SKM-1 (cell line): ENCODE data around the gene CD48.
A peak's percentile ranks its signal among the peaks of the same experiment; 100 is the strongest.

Source experiments
- DNase-seq: peaks from one replicate; lab custom pipeline; 2025; ENCODE audit not compliant: unreplicated experiment; lab: John Stamatoyannopoulos, UW

The CD48 gene

GRCh38 chr1:160680399-160680798 is 31.2 kb downstream of the CD48 start:
- DNase-seq, result no peak

DNA sequence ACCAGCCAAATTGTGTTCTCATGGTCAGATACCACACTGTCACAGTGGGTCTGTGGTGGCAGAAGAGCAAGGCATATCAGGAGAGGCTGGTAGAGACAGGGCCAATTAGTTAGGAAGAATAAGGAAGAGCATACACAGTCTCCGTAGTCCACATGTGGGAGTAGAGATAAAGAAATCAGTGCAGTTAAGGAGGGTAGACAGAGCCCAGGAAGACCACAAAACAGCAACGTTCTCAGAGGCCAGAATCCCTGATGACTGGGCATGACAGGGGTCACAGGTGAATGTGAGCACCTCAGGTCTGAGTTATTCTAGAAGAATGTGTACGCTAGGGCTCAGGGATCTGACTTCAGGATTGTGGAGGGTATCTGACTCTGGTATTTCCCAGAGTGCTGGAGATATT is 31.7 kb downstream of the CD48 start:
- no peak for DNase-seq

- no peak for DNase-seq
These were observed 34.6 kb downstream of the CD48 start for GRCh38 chr1:160676869-160677597.

- peak; percentile 70 for DNase-seq
These were observed 35.8 kb downstream of the CD48 start for GRCh38 chr1:160675641-160676410.

DNA sequence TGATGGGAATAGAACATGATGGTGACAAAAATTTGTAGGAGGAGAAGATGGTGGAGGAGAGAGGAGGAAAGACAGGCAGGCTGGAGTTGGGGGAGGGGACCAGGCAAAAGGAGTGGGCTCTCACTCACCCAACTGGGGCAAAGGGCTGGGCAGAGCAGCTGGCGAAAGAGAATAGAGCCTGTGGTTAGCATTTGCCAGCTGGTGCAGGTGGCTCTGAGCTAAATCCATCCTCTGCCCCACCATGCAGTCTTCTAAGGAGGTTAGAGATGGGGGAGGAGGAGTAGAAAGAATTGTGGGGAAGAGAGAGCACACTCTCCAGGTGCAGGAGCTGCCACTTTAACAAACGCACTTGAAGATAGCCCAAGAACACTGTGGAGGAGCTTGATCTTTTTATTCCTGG is 37.2 kb downstream of the CD48 start:
- no peak for DNase-seq

DNA sequence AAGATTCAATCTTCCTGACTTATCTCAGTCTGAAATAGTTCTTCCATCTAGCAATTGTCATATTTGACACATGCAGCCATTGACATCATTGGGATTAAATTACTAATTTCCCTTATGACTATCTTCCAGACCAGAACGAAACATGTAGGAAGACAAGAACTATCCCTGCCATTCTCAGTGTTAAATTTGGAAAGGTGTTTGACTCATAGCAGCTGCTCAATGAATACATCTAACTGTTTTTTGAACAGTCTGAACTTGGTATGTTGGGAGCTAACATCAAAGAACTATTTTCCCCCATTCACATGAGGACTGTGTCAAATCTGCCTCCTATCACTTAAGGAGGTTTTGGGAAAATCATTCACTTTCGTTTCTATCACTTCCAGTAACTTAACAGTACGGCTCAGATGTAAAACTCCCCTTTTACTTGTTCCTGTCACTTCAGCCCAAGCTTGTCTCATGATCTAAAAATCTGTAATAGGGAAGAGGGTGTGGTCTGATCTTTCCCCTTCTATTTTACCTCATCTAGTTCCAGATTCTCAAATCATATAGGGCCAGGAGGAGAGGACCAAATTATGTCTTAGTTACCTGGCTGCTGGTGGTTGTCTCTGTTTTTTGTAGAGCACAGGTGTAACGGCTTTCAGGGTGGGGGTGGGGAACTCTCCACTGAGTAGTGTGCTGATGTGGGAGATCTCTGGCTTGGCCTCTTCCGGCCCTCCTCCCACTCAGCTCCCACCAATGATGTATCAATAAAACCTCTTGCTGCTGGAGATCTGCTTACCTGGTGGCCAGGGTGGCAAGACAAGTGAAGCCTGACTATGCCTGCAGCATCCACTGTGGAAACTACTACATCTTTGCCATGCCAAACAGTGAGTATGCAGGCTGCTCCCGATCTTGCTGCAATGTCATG is 38.6 kb downstream of the CD48 start:
- DNase-seq, result no peak

DNA sequence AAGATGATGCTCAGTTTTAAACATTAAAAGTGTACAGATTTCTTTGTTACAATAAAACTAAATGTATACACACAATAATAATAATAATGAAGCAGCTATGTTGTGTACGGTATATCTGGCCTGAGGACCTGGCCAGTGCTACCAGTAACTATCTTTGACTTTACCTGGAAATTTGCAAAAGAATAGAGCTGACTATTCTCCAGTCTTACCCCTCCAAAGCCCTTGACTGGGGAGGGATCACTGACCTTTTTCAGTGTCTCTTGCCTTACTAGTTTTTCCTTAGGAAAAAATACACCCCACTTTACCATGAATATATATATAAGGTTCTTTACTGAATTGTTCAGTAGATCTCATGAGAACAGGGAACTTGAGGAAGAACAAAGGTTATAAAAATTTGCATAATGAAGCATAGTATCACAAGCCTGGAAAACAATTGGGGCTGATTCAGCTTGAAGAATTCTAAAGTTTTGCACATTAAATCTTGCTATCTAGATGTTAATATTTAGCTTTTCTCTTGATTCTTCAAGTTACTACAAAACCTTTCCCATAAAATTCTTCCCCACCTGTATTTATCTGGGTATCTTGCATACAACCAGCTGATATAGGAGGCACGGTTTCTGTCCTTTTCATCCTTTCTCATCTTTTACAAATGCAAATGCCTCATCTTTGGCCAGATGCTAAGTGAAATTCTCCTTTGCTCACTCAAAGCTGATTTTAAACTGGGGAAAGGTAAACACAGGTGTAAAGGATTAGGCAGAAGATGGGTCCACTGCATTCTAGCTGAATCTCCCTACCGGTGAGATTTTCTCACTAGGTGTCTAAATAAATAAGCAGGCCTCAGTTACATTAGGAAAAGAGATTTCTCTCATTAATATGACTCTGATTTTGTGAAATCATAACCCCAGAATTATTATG is 39.8 kb downstream of the CD48 start:
- DNase-seq, result no peak

DNA sequence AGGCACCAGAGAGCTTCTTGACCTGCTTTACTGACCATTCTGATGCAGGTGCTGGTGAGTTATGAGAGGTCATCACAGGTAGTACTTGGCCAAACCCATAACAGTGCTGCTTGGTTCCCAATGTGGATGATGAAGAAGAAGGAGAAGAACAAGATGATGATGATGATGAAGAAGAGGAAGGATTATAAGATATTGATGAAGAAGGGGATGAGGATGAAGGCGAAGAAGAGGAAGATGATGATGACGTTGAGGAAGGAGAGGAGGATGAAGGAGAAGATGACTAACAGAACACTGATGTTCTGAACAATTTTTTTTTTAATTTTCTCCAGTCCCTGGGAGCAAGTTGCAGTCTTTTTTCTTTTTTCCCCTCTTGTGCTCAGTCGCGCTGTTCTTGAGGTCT is 40.9 kb downstream of the CD48 start:
- no peak for DNase-seq

DNA sequence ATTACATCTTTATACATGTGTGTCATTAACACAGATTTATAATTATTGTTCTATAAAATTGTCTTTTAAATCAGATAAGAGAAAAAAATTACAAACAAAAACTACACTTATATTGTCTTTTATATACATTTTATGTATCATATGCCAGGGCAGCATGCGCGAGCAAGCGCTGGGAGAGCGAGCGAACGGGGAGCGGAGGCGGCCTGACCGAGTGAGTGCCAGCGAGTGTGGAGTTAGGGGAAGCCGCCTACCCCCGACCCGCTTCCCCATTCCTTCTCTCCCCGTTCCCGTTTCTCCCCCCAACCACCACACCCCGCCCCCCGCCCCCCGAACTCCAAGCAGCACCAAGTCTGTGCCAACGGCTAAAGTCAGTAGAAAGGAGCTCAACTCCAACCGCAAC is 41.8 kb downstream of the CD48 start:
- no peak for DNase-seq

DNA sequence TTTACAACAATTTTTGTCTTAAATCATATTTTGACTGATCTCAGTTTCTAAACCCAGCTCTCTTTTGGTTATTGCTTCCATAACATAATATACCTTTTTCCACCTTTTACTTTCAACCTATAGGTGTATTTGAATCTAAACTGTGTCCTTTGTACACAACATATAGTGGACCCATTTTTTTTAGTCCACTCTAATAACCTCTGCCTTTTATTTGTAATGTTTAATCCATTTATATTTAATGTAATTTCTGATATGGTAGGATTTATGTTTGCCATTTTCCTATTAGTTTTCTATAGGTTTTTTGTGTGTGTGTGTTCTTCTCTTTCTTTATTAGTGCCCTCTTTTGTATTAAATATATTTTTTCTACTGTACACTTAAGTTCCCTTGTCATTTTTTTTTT is 42.3 kb downstream of the CD48 start:
- no peak for DNase-seq

DNA sequence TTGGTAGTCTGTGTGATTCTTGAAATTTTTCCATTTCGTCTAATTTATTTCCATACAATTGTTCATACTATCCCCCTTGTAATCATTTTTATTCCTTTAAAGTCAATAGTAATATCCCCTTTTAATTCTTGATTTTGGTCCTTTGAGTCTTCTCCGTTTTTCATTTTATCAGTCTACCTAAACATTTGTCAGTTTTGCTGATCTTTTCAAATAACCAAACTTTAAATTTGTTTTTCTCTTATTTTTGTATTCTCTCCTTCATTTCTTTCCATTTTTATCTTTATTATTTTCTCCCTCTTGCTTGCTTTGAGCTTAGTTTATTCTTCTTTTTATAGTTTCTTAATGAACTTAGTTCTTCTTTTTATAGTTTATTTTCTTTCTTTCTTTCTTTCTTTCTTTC is 43.7 kb downstream of the CD48 start:
- DNase-seq, result no peak

DNA sequence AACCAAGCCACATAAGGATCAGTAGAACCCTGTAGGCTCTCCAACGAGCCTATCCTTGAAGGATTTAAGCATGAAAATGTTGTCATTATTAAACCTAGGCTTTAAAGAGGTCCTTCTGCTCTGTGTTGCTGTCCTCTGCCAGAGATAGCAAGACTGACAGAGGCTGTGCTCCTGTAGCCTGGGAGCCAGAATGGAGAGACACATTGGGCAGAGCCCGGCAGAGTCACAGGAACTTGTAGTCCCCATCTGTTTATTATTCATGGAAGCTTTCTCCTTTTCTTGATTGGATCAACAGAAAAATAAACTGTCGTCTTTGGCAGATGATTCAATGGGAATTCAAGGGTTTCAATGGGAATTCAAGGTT is 45.6 kb downstream of the CD48 start:
- no peak for DNase-seq

GRCh38 chr1:160665330-160666078 is 46.1 kb downstream of the CD48 start:
- DNase-seq, result peak; percentile 95

DNA sequence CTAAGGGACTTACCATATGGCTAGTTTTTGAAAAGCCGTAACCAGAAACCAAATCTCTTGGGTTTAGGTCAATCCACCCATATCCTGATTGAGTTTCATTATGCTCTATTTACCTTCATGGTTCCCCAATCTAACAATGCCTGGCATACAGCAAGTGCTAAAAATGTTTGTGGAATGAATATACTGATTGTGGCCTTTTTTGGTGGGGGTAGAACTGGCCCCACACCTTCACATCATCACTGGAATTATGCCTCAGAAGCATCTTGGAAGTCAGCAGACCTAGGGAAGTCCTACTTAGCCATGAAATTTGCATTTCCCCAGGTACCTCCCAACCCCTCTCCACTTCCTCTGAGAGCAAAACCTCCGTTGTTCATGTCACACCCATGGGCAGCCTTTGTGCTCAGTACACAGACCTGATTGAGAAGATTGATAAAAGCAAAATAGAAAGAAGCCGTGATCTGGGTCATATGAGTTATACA is 47.0 kb downstream of the CD48 start:
- no peak for DNase-seq

DNA sequence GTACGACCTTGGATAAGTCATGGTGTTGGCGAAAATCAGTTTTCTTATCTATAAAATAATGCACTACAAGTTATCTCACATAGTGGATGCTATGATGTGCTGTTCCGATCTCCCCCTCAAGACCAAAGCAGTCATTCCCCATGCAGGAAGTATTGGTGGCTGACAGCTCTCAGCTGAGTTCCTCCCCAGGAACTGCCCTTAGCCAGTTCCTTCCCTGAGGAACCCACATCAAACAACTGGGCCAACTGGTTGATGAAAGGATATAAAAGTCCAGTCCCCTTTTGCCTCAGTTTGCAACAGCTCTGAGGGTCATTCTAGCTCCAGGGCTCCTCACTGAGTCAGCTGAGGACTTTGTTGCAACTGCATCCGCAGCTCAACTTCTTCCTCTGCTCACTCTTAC is 48.7 kb downstream of the CD48 start:
- no peak for DNase-seq

DNA sequence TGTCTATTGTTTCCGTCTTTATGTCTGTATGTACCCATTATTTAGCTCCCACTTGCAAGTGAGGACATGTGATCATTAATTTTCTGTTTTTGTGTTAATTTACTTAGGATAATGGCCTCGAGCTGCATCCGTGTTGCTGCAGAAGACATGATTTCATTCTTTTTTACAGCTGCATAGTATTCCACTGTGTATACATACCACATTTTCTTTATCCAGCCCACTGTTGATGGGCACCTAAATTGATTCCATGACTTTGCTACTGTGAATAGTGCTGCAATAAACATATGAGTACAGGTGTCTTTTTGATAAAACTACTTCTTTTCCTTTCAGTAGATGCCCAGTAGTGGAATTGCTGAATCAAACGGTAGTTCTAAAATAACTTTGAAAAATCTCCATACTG is 52.1 kb downstream of the CD48 start:
- no peak for DNase-seq

- DNase-seq, result no peak
These were observed 52.8 kb downstream of the CD48 start for GRCh38 chr1:160658814-160659193.

DNA sequence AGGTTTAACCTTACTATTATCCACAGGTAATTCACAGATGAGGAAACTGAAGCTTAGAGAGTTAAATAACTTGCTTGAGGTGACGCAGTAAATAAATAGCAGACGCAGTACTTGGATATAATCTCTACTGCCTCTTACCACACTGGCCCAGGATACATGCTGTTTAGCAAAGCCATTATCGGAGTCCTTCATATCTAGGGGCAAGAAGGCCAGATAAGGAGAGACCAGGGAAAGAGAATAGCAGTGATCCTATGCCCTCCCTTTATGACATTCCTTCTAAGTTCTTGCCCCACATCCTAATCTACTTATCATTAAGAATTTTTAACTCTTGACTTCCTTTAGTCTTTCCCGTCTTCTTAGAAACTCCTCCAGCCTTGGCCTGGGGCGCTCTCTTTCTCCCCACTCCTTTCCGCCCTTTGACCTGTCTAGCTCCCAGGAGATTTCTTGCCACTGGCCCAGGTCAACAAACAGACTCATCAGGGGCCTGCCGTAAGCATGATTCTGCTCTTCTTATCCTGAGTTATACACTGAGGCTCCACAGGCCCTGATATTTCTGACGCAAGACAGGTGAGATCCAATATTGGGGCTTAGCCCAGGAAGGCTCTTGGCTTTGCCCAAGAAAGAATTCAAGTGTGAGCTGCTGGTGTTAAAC is 53.3 kb downstream of the CD48 start:
- DNase-seq, result no peak

DNA sequence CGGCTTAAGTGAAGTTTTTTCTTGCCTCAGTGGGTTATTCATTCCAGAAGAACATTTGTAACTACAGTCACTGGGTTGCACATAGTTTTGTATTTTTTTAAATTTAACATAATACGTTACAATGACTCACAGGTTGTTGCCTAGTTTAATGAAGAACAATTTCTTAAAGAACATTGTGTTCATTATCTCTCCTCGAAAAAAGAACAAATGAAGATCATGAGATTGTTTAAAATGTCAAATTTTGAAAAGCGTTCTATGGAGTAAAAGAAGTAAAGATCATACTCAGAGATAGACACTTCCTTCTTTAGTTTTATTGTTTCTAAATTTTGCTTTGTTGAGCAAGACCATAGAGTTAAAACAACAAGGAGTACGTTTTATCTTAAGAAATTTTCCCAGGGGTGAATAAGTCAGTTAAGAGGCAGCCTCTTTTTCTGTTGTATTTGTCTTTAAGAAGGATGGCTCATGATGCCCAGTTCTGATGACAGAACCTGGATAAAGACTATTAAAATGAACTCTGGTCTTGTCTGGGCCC is 54.3 kb downstream of the CD48 start:
- no peak for DNase-seq
